GM19438 (cell line): ENCODE data around the gene TBC1D22A.
"Not testable (repeated sequence)": the region's sequence is repeated elsewhere in the genome, so short reads cannot be mapped to it uniquely, and the experiment has no call there.

ENCODE experiments used
- ATAC-seq: cut with Tn5 transposase; IDR thresholded peaks from one replicate; pipeline ENCODE4 v1.9.1; 2021; ENCODE audit warnings: low read depth; ENCODE audit not compliant: unreplicated experiment

The TBC1D22A gene

DNA sequence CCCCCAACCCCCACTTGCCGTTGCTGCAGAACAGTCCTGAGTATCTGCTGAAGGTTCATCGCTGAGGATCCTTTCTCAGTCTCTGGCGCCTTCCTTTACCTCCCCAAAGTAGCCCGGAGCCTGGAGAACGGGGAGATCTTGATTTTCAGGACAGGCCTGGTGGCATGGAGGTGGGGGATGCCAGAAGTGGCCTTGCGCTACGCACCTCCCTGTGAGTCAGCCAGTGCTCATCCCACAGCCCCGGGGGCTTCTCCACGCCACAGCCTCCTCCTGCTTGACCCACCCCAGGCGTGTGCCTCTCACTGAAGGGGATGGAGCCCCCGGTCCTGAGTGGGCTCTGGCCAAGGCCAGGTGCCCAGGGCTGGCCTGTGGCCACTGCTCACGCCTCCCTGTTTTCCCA lies 339.6 kb downstream of the TBC1D22A start:
- no peak for ATAC-seq

DNA sequence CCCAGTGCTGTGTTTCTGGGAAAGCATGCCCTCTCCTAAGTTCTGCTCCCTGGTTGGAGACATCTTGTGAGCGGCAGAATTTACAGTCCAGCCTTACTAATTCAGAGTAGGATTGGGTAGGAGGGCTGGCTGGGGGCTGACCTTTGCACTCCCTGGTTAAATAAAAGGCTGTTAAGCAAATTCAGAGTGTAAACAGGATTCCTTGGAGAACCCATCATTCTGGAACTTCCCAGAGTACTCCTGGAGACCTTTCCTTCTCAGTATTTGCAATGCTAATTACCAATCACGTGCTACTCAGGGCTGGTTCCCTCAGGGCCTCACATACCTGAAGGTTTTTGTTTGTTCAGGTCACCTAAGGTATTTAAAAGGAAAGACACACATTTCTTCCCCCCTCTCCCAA lies 340.2 kb downstream of the TBC1D22A start:
- no peak for ATAC-seq

DNA sequence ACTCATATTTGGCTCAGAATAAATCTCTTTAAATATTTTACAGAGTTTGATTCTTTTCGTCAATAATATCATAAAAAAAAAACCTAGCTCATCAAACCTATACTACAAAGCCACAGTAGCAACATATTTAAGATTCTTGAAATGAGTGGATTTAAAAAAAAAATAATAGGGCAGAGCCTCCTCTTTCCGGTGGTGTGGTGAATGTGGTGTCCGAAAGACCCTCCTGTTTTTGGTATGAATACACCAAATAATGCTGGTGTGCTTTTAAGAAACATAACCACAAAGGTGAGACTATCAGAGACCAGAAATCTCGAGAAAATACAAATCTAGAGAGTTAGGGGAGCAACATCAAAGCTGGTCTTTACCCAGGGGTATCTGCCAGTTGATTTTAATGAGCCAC lies 342.6 kb downstream of the TBC1D22A start:
- no peak for ATAC-seq

DNA sequence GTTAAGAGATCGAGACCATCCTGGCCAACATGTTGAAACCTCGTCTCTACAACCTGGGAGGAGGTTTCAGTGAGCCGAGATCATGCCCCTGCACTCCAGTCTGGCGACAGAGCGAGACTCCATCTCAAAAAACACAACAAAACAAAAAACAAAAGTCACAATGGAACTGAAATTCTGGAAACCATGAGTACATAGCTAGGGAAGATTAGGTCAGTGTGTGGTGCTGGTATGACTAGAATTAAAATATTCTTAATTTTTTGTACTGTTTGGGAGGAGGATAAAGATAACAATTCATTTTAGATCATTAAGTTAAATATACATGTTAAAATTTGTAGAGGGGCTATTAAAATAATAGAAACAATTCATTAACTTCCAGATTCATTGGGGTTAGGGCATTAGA lies 344.4 kb downstream of the TBC1D22A start:
- no peak for ATAC-seq

DNA sequence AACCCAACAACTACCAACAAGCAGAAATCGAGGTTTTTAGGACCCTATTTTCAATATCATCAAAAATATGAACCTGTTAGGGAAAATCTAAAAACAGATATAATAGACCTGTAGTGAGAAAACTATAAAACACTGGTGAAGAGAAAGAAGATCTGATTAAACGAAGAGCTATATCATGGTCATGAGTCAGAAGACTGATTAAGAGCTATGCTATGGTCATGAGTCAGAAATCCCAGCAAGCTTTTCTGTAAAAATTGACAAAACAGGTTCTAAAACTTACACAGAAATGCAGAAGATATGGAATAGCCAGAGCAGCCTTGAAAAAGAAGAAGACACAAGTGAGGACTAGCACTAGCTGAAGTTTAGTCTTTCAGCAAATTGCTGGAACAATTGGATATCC lies 345.0 kb downstream of the TBC1D22A start:
- no peak for ATAC-seq

DNA sequence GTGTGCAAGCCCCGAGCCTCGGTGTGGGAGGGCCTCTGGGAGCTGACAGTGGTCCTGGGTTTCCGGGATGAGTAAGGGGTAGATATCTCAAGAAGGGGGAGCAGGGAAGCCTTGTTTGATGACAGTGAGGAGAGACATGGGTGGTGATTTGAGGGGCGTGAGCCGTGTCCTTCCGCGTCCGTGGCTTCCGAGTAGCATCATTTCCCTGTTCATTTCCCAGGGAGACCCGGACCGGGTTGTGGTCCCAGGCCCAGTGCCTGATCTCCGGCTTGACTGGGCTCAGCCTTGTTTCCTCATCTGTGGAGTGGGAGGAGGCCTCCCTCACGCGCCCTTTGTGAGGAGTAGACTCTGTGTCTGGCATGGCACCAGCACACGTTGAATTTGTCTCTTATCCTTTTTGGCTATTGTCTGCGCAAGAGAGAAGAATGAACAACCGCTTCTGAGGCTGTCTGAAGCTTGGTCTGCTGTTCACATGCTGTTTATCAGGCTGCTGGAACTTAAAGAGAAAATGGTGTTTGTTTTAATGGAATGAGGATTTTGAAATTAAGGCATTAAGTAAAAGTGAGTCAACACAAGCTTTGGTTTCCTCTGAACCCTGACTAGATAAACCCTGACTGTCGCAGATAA lies 348.5 kb downstream of the TBC1D22A start:
- no peak for ATAC-seq

DNA sequence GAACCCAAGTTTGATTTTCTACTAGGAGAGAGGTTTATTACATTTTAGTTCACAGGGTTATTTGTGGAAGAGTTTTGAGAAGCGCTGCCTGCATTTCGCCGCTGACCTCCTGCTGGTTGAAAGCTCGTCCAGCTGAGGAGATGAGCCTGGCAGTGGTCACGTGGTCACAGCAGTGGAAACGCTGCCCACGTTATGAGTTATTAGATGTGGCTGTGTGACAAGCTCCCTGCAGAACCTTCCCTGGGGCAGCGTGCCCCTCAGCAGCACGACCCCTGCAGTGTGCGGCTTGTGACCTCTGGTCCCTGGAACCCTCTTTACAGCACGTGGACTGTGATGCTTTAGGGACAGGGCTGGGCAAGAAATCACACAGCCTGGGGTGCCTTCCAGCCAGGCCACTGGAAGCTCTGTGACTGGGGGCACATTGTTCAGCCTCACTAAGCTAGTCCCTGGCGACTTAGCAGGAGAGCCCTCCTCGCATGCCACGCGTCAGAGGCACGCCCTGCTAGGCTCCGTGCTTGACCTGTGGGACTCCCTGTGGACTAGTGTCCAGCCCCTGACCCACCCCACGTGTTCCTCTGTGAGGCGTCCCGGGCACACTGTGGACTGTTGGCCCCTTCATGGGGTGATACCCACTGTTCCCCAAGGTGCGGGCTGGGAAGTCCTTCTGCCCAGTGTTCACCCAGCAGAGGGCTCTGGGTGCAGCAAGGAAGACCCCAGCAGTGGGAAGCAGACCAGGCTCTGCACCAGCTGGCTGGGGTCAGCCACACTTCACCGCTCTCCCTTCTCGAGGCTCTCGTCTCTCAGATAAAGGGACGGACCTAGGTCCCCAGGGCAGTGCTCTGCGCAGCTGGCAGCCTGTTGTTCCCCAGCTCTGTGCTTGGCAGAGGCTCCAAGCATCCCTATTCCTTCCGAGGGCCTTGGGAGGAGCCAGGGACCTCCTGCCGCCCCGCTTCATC lies 349.5 kb downstream of the TBC1D22A start:
- ATAC-seq: no peak

DNA sequence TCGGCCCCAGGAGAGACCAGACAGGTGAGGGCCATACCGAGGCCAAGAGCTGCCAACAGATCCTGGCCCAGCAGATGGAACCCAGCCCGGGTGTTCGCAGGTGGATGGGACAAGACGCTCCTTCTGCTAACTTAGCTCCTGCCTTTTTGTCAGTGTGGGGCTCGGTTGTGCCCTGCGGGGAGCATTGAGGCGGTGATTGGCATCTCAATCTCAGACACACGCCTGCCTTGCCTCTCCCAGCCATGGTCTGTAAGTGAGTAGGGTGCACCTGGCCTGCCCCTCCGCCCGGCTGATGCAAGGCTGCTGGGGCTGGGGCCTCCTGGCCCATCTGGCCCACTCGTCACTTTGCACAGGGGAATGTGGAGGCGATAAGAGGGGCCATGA lies 350.1 kb downstream of the TBC1D22A start:
- no peak for ATAC-seq

DNA sequence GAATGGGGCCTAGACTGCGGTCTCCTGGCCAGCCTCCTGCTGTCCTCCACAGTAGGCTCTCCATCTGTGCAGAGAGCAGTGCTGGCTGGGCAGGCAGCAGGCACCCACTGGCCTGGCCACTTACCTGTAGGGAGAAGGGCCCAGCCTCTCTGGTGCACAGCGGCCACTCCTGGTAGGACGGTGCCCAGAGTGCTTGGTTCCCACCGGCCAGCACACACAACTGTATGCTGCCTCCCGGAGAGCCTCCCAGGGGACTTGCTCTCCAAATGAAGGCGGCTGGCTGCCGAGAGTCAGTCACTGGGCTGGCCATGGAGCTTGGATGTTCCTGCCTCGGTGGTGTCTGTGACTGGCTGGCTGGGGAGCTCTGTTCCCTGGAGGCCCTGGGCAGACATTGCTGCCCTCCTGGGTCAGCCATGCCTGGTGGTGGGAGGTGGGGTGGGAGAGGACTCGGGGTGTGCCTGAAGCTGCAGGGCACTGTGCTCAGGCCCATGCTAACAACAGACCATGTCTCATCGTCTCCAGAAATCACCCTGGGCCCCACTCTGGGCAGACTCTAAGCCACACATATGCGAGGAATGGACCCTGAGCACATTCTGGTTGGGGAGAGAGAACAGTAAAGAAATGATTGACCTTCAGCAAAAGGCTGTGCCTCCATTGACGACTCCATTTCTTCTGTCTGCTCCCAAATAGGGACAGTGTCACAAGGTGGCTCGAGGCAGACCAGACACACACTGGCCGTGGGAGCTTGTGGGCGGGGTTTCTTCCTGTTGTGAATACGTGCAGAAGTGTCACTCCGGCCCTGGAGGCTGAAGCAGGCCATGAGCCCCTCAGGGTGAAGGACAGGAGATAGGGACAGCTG lies 350.8 kb downstream of the TBC1D22A start:
- ATAC-seq: no peak

DNA sequence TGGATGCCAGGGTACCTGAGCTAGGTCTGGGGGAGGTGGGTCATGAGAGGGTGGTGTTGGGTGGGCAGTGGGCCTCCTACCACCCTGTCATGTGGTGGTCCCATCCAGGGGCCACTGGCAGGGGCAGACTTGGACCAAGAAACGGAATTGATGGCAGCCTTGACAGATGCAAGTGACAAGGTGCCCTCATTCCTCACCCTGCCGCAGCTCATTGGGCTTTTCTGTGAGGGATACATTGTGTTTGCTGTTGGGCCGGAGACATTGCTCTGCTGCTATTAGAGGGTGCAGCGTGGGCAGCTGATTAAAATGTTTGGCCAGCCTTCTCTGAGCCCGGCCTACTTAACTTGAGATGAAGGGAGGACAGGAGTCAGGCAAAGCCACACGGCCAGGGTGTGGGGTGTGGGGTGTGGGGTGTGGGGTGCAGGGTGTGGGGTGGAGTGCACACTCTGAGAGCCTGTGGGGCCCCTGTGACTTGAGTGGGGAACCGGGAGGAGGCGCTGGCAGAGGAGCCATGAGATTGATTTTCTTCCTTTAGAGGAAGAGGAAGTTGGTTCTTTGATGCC lies 351.5 kb downstream of the TBC1D22A start:
- no peak for ATAC-seq

DNA sequence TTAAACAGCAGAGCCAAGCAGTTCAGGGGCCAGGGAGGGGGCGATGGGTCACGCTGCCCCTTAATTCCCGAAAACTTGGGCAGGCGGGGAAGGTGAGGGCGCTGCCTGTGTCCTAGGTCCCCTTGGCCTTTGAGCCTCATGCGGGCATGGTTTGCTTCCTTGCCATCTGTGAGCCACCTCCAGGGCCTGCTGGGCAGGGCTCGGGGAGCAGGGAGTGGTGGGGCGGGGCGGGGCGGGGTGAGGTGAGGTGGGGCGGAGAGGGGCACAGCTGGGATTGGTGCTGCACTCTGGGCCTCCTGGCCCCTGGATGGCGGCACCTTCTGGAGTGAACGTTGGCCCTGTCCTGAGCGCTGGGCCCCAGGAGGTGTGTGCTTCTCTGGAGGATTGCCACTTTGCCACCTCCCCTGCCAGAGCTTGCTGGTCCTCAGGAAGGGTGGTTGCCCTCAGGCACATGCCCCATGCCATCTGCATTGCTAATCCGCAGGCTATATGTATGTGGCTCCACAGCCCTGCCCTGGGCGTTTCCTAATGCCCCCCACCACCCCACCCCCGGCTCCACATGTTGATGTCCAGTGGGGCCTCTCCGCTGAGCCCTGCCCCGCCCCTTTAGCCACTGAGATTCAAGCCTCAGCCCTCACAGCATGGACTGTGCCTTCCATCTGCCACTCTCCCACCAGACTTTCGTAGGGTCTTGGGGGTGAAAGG lies 352.5 kb downstream of the TBC1D22A start:
- ATAC-seq: no peak

DNA sequence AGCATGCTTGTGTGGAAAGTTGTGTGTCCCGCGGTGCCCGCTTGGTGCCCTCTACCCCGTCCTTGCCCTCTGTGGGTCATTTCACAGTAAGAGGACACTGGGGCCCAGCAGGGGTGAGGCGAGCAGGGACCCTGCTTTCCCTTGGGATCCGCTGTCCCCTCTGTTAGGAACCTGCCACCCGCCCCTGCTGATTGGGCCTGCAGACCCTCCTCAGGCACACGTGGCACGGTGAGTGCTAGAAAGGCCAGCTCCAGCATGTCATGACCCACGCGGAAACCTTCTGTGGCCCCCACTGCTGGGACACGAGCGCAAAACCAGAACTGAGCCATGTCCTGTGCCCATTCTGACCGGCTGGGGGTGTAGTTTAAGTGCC lies 353.1 kb downstream of the TBC1D22A start:
- no peak for ATAC-seq

DNA sequence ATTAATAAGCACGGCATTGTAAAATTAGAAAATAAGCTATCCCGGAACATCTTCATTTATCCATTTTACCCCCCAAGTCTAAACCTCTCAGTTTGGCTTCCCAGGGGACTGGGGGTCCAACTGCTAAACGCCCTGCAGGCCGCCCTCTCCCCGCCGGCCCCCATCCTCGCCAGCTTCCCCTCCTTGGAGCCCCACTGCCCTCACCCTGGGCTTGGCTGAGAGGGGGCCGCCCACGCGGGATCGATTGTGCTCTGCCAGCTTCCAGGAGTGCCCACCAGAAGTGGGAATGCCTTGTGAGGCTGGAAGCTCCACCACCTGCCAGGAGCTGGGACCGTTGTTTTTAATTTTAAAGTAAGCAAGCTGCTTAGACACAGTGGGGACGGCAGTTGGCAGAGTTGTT lies 353.5 kb downstream of the TBC1D22A start:
- ATAC-seq: no peak

DNA sequence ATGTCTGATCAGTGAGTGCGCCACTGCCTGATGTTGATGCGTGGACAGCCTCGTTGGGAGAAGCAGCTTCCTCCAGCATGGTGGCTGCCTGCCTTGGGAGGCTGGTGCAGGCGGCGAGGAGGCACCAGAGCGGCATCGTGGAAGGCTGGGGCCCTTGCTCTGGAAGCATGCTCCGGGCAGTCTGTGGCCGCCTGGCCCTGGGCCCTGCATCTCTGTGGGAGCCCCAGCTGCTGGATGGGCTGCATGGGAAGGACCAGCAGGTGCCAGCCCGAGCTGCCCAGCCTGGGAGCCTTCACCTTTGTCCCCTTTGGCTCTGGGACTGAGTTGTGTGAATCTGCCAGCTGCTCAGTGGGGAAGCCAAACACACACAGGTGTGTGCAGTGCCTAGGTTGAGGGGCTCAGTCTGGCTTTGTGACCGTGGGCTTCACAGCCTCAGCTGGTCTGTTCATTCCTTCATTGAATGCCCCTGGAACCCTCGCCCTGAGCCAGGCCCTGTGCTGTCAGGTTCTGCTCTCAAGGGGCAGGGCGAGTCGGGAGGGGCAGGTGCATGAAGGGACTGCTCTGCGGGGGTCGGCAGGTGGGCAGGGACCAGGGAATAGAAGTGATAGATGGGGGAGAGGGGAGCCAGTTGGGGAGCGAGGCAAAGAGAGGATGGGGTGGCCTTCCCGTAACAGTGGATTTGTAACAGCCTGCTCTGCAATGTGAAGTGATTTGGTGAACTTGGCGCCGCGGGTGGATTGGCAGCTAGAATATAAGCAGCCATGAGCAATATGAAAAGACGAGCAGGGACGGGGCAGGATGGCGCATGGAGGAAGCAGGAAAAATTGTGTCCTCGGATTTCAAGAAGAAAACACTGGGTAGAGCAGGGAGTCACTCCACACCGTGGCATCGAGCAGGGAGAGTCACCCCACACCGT lies 354.2 kb downstream of the TBC1D22A start:
- no peak for ATAC-seq

DNA sequence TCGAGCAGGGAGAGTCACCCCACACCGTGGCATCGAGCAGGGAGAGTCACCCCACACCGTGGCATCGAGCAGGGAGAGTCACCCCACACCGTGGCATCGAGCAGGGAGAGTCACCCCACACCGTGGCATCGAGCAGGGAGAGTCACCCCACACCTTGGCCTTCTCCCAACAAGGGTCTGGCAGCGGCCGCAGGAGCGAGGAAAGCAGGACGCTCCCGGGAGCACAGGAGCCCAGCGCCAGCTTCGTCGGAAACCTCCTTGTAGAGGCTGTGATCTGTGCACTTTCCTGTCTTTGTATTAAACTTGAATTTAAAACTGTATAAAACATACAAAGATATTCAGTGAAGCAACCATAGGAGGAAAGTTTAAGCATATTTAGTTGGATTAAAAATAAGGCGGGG lies 355.0 kb downstream of the TBC1D22A start:
- not testable (repeated sequence) for ATAC-seq

DNA sequence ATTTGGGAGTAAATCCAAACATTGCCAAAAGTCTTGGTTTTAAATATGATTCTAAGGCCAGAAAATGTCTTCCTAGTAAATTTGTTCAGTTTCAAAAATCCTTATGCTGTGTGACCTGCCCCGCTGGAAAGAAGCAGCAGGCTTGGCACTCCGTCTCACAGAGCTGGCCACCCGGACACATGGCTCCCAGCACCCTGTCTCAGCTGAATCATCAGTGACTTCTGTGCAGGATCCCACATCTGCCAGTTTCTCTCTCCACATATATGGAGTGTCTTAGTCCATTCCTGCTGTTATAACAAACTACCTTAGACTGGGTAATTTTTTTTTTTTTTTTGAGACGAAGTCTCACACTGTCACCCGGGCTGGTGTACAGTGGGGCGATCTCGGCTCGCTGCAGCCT lies 356.7 kb downstream of the TBC1D22A start:
- ATAC-seq: no peak

DNA sequence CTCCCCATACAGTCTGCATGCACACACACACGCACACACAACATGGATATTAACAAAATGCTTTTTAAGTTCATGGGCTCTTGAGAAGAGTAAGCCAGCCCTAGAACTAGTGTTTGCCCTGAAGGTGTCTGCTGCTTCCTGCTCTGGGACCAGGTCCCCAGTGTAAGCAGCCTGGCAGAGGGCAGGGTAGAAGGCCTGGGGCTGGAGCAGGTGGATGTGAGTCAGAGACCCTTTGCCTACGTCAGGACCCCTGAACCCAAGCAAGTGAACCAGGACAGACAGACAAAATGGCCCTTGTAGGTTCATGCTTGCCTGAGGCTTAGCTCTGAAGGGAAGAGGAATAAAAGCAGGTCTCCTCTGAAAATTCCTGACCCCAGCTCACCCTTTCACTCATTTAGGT lies 357.9 kb downstream of the TBC1D22A start:
- no peak for ATAC-seq

DNA sequence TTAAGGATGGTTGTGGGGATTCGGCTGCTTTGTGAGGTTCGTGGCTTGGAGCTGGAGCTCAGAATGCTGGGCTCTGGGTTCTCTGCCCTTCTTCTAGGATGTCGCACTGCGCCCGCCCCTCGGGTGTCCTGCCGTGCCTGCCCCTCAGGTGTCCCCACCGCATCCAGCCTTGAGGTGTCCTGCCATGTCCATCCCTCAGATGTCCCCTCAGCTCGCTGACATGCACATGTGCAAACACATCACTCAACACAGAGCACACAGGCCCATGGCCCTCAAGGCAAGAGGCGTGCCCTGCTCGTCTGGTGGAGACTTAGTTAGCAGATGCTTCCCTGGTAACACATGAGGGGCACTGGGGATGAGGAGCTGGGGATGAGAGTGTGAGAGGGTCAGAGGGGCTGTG lies 359.3 kb downstream of the TBC1D22A start:
- no peak for ATAC-seq

DNA sequence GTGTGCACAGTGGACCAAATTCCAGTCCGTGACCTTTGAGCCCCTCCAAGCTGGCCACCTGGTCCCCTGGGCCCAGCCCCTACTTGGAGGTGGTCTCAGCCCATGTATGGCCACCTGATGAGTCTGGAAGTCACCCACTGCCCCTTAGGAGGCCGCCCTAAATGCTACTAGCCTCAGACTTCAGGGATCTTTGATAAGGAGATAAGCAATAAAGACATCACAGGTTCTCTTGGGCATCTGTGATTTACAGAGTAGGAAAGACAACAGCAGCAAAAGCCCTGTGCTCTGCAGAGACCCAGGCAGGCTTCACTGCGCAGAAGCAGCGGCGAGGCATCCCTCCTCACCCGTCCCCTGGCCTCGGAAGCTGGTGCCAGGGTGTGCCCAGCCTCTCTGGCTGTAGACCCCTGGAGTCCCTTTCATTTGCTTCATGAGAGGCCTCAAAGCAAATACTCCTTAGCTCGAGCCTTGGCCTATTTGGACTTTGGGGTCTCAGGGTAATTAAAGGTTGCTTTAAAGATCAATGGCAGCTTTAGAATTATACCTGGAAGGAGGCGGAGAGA lies 360.1 kb downstream of the TBC1D22A start:
- no peak for ATAC-seq
